Suprapubic skin (tissue), 3 donors: ENCODE measurements around the gene PGBD4.

Source experiments
- CTCF ChIP-seq, 2 donors: fragments of 200-600 bp in 1 of 2; fragments of 450-650 bp in 1 of 2; sonication (generic) in 1 of 2; IDR thresholded peaks; one replicate each; pipeline ENCODE4 v1.5.1; 2016 to 2019; ENCODE audit warnings: antibody characterized with exemption in 2 of 2, mild to moderate bottlenecking in 1 of 2, moderate library complexity in 1 of 2
- POLR2A ChIP-seq, 2 donors: fragments of 450-650 bp; IDR thresholded peaks; one replicate each; pipeline ENCODE4 v1.6.1; 2017; ENCODE audit warnings: antibody characterized with exemption in 2 of 2, mild to moderate bottlenecking in 2 of 2, moderate library complexity in 2 of 2

GRCh38 chr15:34114739-34115138 is 12.9 kb downstream of the PGBD4 start:
- TF ChIP-seq CTCF (IDR thresholded peaks at IDR 0.05) (no peak), POLR2A (IDR thresholded peaks at IDR 0.05) (no peak)
